Trophoblast cell (in vitro differentiated cells and primary cell): ENCODE results near the gene PSMG3.

Experiments
- DNase-seq, 2 donors: peaks; one replicate each; pipeline ENCODE4 v3.0.0-alpha.2; 2016
- H2AFZ ChIP-seq: 2 replicates; pipeline ENCODE4 v1.6.1; 2013; ENCODE audit warnings: low read length, moderate library complexity, mild to moderate bottlenecking; ENCODE audit not compliant: insufficient read depth, poor library complexity
- H2AK5ac ChIP-seq: 2 replicates; pipeline ENCODE4 v1.6.1; 2013; ENCODE audit warnings: mild to moderate bottlenecking, low read length
- H2BK120ac ChIP-seq: 2 replicates; pipeline ENCODE4 v1.6.1; 2013; ENCODE audit warnings: low read length, mild to moderate bottlenecking, moderate library complexity; ENCODE audit not compliant: insufficient read depth, poor library complexity
- H2BK12ac ChIP-seq: 2 replicates; pipeline ENCODE4 v1.6.1; 2013; ENCODE audit warnings: mild to moderate bottlenecking, low read length, moderate library complexity
- H2BK5ac ChIP-seq: 2 replicates; pipeline ENCODE4 v1.6.1; 2013; ENCODE audit warnings: low read length, low read depth, moderate library complexity, mild to moderate bottlenecking; ENCODE audit not compliant: poor library complexity
- H3K14ac ChIP-seq: 2 replicates; pipeline ENCODE4 v1.6.1; 2013; ENCODE audit warnings: mild to moderate bottlenecking, low read length
- H3K18ac ChIP-seq: 2 replicates; pipeline ENCODE4 v1.6.1; 2013; ENCODE audit warnings: mild to moderate bottlenecking, low read length
- H3K23ac ChIP-seq: 2 replicates; pipeline ENCODE4 v1.6.1; 2013; ENCODE audit warnings: low read length
- H3K27ac ChIP-seq: 2 replicates; pipeline ENCODE4 v1.5.1; 2013; ENCODE audit warnings: low read depth, mild to moderate bottlenecking, inconsistent platforms, low read length, moderate library complexity
- H3K27me3 ChIP-seq: 2 replicates; pipeline ENCODE4 v1.6.1; 2013; ENCODE audit warnings: inconsistent platforms, mild to moderate bottlenecking, low read length, moderate library complexity; ENCODE audit not compliant: insufficient read depth
- H3K36me3 ChIP-seq, 2 experiments: 1 replicate in 1 of 2; 2 replicates in 1 of 2; pipeline ENCODE4 v1.6.1; 2013; ENCODE audit warnings: low read length in 2 of 2, mild to moderate bottlenecking in 2 of 2, moderate library complexity in 1 of 2; ENCODE audit not compliant: insufficient read depth in 2 of 2, control insufficient read depth in 1 of 2
- H3K4ac ChIP-seq: 2 replicates; pipeline ENCODE4 v1.6.1; 2013; ENCODE audit warnings: low read depth, mild to moderate bottlenecking, low read length, moderate library complexity
- H3K4me1 ChIP-seq, 2 experiments: 1 replicate in 1 of 2; 2 replicates in 1 of 2; pipeline ENCODE4 v1.6.1; 2013; ENCODE audit warnings: low read length in 2 of 2, mild to moderate bottlenecking in 2 of 2, moderate library complexity in 1 of 2; ENCODE audit not compliant: insufficient read depth in 2 of 2, control insufficient read depth in 1 of 2
- H3K4me2 ChIP-seq: 2 replicates; pipeline ENCODE4 v1.6.1; 2013; ENCODE audit warnings: inconsistent platforms, mild to moderate bottlenecking, low read length, moderate library complexity
- H3K4me3 ChIP-seq: 2 replicates; pipeline ENCODE4 v1.5.1; 2013; ENCODE audit warnings: mild to moderate bottlenecking, low read depth, low read length, inconsistent platforms
- H3K79me1 ChIP-seq: one replicate; pipeline ENCODE4 v1.6.1; 2013; ENCODE audit warnings: low read length
- H3K79me2 ChIP-seq: 2 replicates; pipeline ENCODE4 v1.6.1; 2013; ENCODE audit warnings: low read length, mild to moderate bottlenecking; ENCODE audit not compliant: control insufficient read depth, insufficient read depth, poor library complexity
- H3K9ac ChIP-seq: 2 replicates; pipeline ENCODE4 v1.6.1; 2013; ENCODE audit warnings: mild to moderate bottlenecking, low read length
- H3K9me3 ChIP-seq: 2 replicates; pipeline ENCODE4 v1.6.1; 2013; ENCODE audit warnings: low read depth, mild to moderate bottlenecking, control low read depth, inconsistent platforms, low read length; ENCODE audit not compliant: insufficient read depth
- H4K12ac ChIP-seq: 2 replicates; pipeline ENCODE4 v1.6.1; 2013; ENCODE audit warnings: low read depth, mild to moderate bottlenecking, low read length, moderate library complexity
- H4K8ac ChIP-seq: 2 replicates; pipeline ENCODE4 v1.6.1; 2013; ENCODE audit warnings: low read depth, mild to moderate bottlenecking, low read length, moderate library complexity
- H4K91ac ChIP-seq: one replicate; pipeline ENCODE4 v1.6.1; 2013; ENCODE audit warnings: low read depth, mild to moderate bottlenecking, low read length, moderate library complexity
- WGBS: extraction: QIAGEN DNeasy Blood & Tissue Kit; methylation state at CpG from one replicate; pipeline ENCODE4 v1.1.7; 2013; ENCODE audit warnings: missing lambda C conversion rate; ENCODE audit not compliant: insufficient read length, insufficient coverage; ENCODE audit errors: extremely low coverage; 5-methylcytosine and 5-hydroxymethylcytosine counted together

PSMG3 gene

DNA sequence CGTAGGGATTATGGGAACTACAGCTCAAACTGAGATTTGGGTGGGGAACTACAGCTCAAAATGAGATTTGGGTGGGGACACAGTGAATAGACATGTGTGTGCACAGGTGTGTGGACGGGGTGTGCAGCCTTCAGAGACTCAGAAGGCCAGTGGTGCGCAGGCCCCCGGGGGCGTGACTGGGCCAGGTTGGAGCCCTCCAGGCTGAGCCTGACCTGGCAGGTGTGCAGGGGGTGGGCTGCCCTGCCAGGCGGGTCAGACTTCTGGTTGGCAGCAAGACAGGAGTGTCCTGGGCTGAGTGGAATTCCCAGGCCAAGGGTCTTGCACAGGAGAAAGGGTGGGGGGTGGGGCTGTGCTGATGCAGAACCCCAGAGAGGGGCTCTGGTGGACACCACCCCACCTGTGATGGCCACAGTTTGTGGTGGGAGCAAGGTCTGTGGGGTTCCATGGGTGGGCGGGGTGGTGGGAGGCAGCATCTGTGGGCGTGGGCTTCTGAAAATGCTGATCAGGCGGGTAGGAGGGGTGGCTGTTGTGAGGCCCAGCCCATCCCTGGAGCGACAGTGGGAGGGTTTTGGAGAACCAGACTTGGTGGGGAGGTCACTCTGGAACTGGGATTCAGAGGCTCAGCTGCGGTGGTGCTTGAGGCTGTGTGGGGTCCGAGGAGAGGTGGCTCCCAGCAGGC lies 29.3 kb upstream of the PSMG3 start:
- Histone ChIP-seq H3K36me3 (no peaks in the 10 kb centered on the region), H3K79me1 (no peaks in the 10 kb centered on the region), H3K79me2 (no peaks in the 10 kb centered on the region), H3K4me2 (no peak overlapping the region), H3K14ac (no peak overlapping the region), H2BK5ac (no peak overlapping the region), H3K9ac (no peak overlapping the region), H2AFZ (no peak overlapping the region), H2AK5ac (no peak overlapping the region), H2BK12ac (no peak overlapping the region), H4K12ac (no peak overlapping the region), H3K4ac (no peak overlapping the region), H3K4me3 (no peak overlapping the region), H3K18ac (no peak overlapping the region), H3K27me3 (no peaks in the 10 kb centered on the region), H3K27ac (no peak overlapping the region), H2BK120ac (no peak overlapping the region), H4K91ac (no peak overlapping the region), H3K23ac (no peak overlapping the region), H3K4me1 (no peaks in the 10 kb centered on the region), H4K8ac (no peak overlapping the region), H3K9me3 (peaks cover 1% of the 10 kb centered on the region)
- WGBS, result no CpG with 5 or more reads among the region's 12 CpGs
- DNase-seq, result no peak

DNA sequence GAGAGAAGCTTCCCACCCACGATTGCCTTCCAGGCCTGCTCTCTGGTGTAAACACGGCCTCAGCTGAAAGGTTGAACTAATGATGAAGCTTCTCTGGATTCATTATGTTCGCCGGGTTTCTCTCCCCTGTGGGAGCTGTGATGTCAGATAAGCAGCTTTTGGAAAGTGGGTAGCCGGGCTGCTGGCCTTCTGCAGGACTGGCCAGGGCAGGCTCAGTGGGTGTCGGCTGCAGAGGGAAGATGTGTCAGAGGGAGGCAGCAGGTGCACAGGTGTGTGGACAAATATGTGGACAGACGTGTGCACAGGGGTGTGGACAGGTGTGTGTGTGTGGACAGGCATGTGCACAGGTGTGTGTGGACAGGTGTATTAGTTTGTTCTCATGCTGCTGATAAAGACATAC lies 28.5 kb upstream of the PSMG3 start:
- no peaks in the 10 kb centered on the region for H3K79me2 ChIP-seq
- H2AK5ac ChIP-seq, result no peak overlapping the region
- no peak overlapping the region for H3K27ac ChIP-seq
- no peak overlapping the region for H4K12ac ChIP-seq
- H3K9me3 ChIP-seq, result peaks cover 1% of the 10 kb centered on the region
- no peaks in the 10 kb centered on the region for H3K79me1 ChIP-seq
- no peaks in the 10 kb centered on the region for H3K4me1 ChIP-seq
- H3K14ac ChIP-seq, result no peak overlapping the region
- no peak overlapping the region for H2BK120ac ChIP-seq
- H3K36me3 ChIP-seq, result no peaks in the 10 kb centered on the region
- H3K4me3 ChIP-seq, result no peak overlapping the region
- WGBS, result no CpG with 5 or more reads among the region's 7 CpGs
- H2BK5ac ChIP-seq, result no peak overlapping the region
- H3K4ac ChIP-seq, result no peak overlapping the region
- H3K4me2 ChIP-seq, result no peak overlapping the region
- no peak overlapping the region for H4K91ac ChIP-seq
- no peak for DNase-seq
- no peaks in the 10 kb centered on the region for H3K27me3 ChIP-seq
- H4K8ac ChIP-seq, result no peak overlapping the region
- H2BK12ac ChIP-seq, result no peak overlapping the region
- no peak overlapping the region for H3K9ac ChIP-seq
- no peak overlapping the region for H2AFZ ChIP-seq
- H3K18ac ChIP-seq, result no peak overlapping the region
- H3K23ac ChIP-seq, result no peak overlapping the region

DNA sequence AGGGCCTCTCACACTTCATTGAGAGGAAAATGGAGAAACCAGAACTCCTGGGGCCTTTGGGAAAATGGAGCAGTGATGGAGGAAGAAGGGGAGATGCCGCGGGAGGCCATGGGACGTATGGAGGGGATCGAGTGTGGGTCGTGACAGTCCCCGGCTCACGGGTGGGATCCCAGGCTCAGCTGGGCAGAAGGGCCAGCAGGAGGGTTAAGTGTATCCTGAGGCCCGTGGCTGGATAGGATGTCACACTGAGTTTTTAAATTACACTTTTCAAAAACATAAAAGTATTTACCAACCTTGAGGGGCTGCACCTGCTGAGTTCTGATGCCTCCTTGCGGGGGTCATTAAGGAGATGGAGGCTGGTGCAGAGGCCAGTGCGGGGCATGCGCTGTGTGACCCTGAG lies 28.0 kb upstream of the PSMG3 start:
- Histone ChIP-seq H2BK120ac (no peak overlapping the region), H3K79me1 (no peaks in the 10 kb centered on the region), H3K4me1 (no peaks in the 10 kb centered on the region), H3K27me3 (no peaks in the 10 kb centered on the region), H3K4me2 (no peak overlapping the region), H3K79me2 (no peaks in the 10 kb centered on the region), H4K8ac (no peak overlapping the region), H3K36me3 (no peaks in the 10 kb centered on the region), H3K4ac (no peak overlapping the region), H2AK5ac (no peak overlapping the region), H3K23ac (no peak overlapping the region), H4K91ac (no peak overlapping the region), H3K14ac (no peak overlapping the region), H3K9ac (no peak overlapping the region), H3K27ac (no peak overlapping the region), H3K4me3 (no peak overlapping the region), H3K9me3 (peaks cover 1% of the 10 kb centered on the region), H2BK12ac (no peak overlapping the region), H2AFZ (no peak overlapping the region), H2BK5ac (no peak overlapping the region), H4K12ac (no peak overlapping the region), H3K18ac (no peak overlapping the region)
- whole genome bisulfite sequencing, result no CpG with 5 or more reads among the region's 11 CpGs
- no peak for DNase-seq

- Histone ChIP-seq H3K4me3 (no peak overlapping the region), H2BK5ac (no peak overlapping the region), H3K23ac (no peak overlapping the region), H3K79me1 (no peaks in the 10 kb centered on the region), H3K4ac (no peak overlapping the region), H3K4me1 (no peaks in the 10 kb centered on the region), H3K9ac (no peak overlapping the region), H2AK5ac (no peak overlapping the region), H3K36me3 (no peaks in the 10 kb centered on the region), H3K4me2 (no peak overlapping the region), H2BK12ac (no peak overlapping the region), H2BK120ac (no peak overlapping the region), H2AFZ (no peak overlapping the region), H3K27ac (no peak overlapping the region), H4K12ac (no peak overlapping the region), H3K79me2 (no peaks in the 10 kb centered on the region), H3K9me3 (no peaks in the 10 kb centered on the region), H3K14ac (no peak overlapping the region), H4K91ac (no peak overlapping the region), H4K8ac (no peak overlapping the region), H3K27me3 (no peaks in the 10 kb centered on the region), H3K18ac (no peak overlapping the region)
- DNase-seq, result no peak
- no CpG with 5 or more reads among the region's 16 CpGs for WGBS
Measured at GRCh38 chr7:1597066-1597760, 27.4 kb upstream of the PSMG3 start.
